Muscle of leg (tissue), 11 donors: ENCODE results near the gene CD48. TPM values are rescaled to one million over a fixed set of nuclear protein-coding genes. Genes with fewer than 3 reads are reported as not detected.
A peak's percentile ranks its signal among the peaks of the same experiment; 100 is the strongest.
"Not testable (repeated sequence)": the region's sequence is repeated elsewhere in the genome, so short reads cannot be mapped to it uniquely, and the experiment has no call there.

Source experiments
- DNase-seq: peaks from one replicate; pipeline ENCODE4 v3.0.0; 2013
- H3K27ac ChIP-seq: one replicate; pipeline ENCODE4 v1.5.1; 2013; ENCODE audit warnings: mild to moderate bottlenecking, low read length, control low read depth
- H3K27me3 ChIP-seq: one replicate; pipeline ENCODE4 v1.6.1; 2013; ENCODE audit warnings: low read length; ENCODE audit not compliant: control insufficient read depth, insufficient read depth
- H3K36me3 ChIP-seq: one replicate; pipeline ENCODE4 v1.6.1; 2013; ENCODE audit warnings: low read length; ENCODE audit not compliant: control insufficient read depth, insufficient read depth
- H3K4me1 ChIP-seq: one replicate; pipeline ENCODE4 v1.6.1; 2013; ENCODE audit warnings: low read length; ENCODE audit not compliant: control insufficient read depth, insufficient read depth
- H3K4me3 ChIP-seq: one replicate; pipeline ENCODE4 v1.5.1; 2013; ENCODE audit warnings: low read length, control low read depth
- H3K9me3 ChIP-seq: replicated peaks from 2 replicates; pipeline ENCODE4 v1.6.1; 2013; ENCODE audit warnings: low read depth, low read length; ENCODE audit not compliant: control insufficient read depth
- WGBS: methylation state at CpG from one replicate; pipeline ENCODE4 v1.1.5; 2013; ENCODE audit warnings: missing lambda C conversion rate; ENCODE audit not compliant: insufficient coverage; 5-methylcytosine and 5-hydroxymethylcytosine counted together
- polyA plus RNA-seq, 8 donors: library from polyadenylated mRNA; unstranded; fragments of 120-200 nt; gene quantifications; one replicate each; pipeline versions ENCODE4 v1.2.1 to v1.2.3, GENCODE V29; 2013; ENCODE audit warnings: inconsistent platforms in 1 of 8, low replicate concordance in 1 of 8; ENCODE audit not compliant: insufficient read length in 8 of 8, insufficient read depth in 1 of 8
- total RNA-seq: library from RNA; stranded (reverse); fragments of 120-200 nt; gene quantifications from one replicate; pipeline ENCODE4 v1.2.4, GENCODE V29; 2013

The CD48 gene
- total and polyA plus RNA-seq, 9 donors: 1.1 to 2.0 (median 1.3) TPM

- H3K36me3 ChIP-seq: no peaks in the 10 kb centered on the region
- H3K9me3 ChIP-seq: no peaks in the 10 kb centered on the region
- H3K27me3 ChIP-seq: peaks cover 2% of the 10 kb centered on the region
- H3K27ac ChIP-seq: no peak overlapping the region
- DNase-seq: peak; percentile 5
- H3K4me3 ChIP-seq: no peak overlapping the region
- no peaks in the 10 kb centered on the region for H3K4me1 ChIP-seq
- WGBS: 60% methylated on average over 2 of the region's 8 CpGs
Measured at GRCh38 chr1:160742428-160743127, 31.0 kb upstream of the CD48 start.

- no peaks in the 10 kb centered on the region for H3K9me3 ChIP-seq
- H3K36me3 ChIP-seq: no peaks in the 10 kb centered on the region
- WGBS: no CpG with 5 or more reads among the region's 5 CpGs
- no peak overlapping the region for H3K4me3 ChIP-seq
- no peaks in the 10 kb centered on the region for H3K4me1 ChIP-seq
- DNase-seq: no peak
- H3K27ac ChIP-seq: no peak overlapping the region
- peaks cover 2% of the 10 kb centered on the region for H3K27me3 ChIP-seq
Measured at GRCh38 chr1:160741612-160742348, 30.2 kb upstream of the CD48 start.

DNA sequence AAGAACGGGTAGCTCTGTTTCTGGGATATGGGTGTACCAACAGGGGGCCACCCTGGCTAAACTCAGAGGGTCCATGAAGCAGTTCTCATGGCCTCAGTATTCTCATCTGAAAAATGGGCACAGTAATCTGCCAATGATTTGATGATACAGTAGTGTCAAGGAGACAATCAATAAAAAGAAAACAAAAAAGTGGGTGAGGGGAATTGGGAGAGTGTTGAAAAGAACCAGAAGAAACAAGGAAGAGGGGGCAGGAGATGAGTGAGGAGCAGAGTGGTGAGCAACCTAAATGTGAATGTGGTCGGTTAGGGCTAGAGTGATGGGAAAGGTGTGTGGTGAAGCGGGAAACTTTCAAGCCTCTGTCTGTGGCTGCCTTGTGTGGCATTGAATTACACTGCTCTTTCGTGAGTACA lies 29.5 kb upstream of the CD48 start:
- Histone ChIP-seq H3K9me3 (no peaks in the 10 kb centered on the region), H3K27me3 (peaks cover 2% of the 10 kb centered on the region), H3K27ac (no peak overlapping the region), H3K4me1 (no peaks in the 10 kb centered on the region), H3K4me3 (no peak overlapping the region), H3K36me3 (no peaks in the 10 kb centered on the region)
- WGBS: 97% methylated on average over 3 of the region's 4 CpGs
- no peak for DNase-seq

DNA sequence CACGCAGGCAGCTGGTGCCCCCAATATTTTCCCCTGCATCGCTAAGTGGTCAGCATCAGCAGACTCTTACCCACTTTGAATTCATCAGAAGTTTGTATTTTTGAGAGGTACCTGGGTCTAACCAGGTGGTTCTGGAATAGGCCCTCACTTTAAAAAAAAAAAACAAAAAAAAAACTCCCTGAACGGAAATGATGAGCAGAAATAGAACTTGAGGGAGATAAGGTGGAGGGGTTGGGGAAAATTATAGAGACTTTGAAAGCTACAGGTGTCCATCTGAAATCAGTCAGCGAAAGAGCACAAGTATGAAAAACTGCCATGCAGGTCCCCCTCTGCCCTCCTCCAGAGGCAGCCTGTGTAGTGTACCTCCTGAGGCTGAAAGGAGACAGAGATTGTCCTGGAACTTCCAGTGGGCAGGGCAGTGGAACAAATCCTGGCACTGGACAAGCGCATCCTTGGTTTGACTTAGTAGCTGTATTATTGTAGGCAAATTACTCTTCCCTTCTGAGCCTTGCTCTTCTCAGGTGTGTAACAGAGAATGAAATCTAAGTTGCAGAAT lies 28.6 kb upstream of the CD48 start:
- Histone ChIP-seq H3K9me3 (no peaks in the 10 kb centered on the region), H3K27me3 (peaks cover 2% of the 10 kb centered on the region), H3K27ac (no peak overlapping the region), H3K36me3 (no peaks in the 10 kb centered on the region), H3K4me1 (no peaks in the 10 kb centered on the region), H3K4me3 (peak overlapping the region; percentile 7)
- 100% methylated on average over 1 of the region's 5 CpGs for WGBS
- no peak for DNase-seq

GRCh38 chr1:160739098-160739511 lies 27.5 kb upstream of the CD48 start, which contains the start of gene SLAMF7:
Gene SLAMF7, plus strand, starts transcription at chr1:160739247. Its CDS starts 55 bp downstream, at chr1:160739302.
- H3K27me3 ChIP-seq: peaks cover 2% of the 10 kb centered on the region
- H3K4me3 ChIP-seq: peak within 1 kb of the TSS; percentile 7
- H3K4me1 ChIP-seq: no peaks in the 10 kb centered on the region
- 77% methylated on average over 2 of the region's 5 CpGs for WGBS
- peak; percentile 16 for DNase-seq
- H3K9me3 ChIP-seq: no peaks in the 10 kb centered on the region
- H3K36me3 ChIP-seq: no peaks in the 10 kb centered on the region
- H3K27ac ChIP-seq: no peak within 1 kb of the TSS

DNA sequence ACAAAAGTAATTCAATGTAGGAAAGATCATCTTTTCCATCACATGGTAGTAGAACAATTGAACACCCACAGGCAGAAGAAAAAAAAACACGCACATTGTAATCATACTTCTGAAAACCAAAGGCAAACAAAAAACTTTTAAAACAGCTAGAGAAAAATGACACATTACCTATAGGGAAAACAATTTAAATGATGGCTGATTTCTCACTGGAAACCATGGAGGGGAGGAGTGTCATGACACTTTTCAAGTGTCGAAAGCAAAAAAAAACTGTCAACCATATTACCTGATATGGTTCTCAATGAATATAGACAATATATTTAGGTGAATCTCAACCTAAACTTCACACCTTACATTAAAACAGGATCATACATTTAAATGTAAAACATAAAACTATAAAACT lies 26.6 kb upstream of the CD48 start:
- Histone ChIP-seq H3K4me3 (no peak overlapping the region), H3K4me1 (no peaks in the 10 kb centered on the region), H3K27me3 (peaks cover 2% of the 10 kb centered on the region), H3K36me3 (no peaks in the 10 kb centered on the region), H3K27ac (no peak overlapping the region), H3K9me3 (no peaks in the 10 kb centered on the region)
- DNase-seq: no peak
- WGBS: no CpG with 5 or more reads among the region's 2 CpGs

GRCh38 chr1:160734301-160734700 lies 22.7 kb upstream of the CD48 start:
- Histone ChIP-seq H3K9me3 (no peaks in the 10 kb centered on the region), H3K27me3 (no peaks in the 10 kb centered on the region), H3K4me3 (no peak overlapping the region), H3K27ac (no peak overlapping the region), H3K36me3 (no peaks in the 10 kb centered on the region), H3K4me1 (no peaks in the 10 kb centered on the region)
- DNase-seq: no peak

GRCh38 chr1:160733898-160734297 lies 22.3 kb upstream of the CD48 start:
- H3K27me3 ChIP-seq: no peaks in the 10 kb centered on the region
- H3K4me3 ChIP-seq: no peak overlapping the region
- H3K36me3 ChIP-seq: no peaks in the 10 kb centered on the region
- H3K9me3 ChIP-seq: no peaks in the 10 kb centered on the region
- DNase-seq: no peak
- H3K27ac ChIP-seq: no peak overlapping the region
- H3K4me1 ChIP-seq: no peaks in the 10 kb centered on the region

DNA sequence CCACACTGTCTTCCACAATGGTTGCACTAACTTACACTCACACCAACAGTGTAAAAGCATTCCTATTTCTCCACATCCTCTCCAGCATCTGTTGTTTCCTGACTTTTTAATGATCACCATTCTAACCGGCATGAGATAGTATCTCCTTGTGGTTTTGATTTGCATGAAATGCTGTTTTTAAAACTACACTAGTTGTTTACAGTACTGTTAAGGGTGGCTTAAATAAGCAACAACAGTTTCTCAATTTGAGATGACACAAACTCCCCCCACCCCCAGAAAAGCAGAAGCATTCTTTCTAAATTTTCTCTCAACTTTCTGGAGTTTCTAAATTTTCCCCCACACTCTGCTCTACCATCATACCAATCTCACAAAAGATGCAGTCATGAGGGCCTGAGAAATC lies 20.4 kb upstream of the CD48 start:
- no peaks in the 10 kb centered on the region for H3K4me1 ChIP-seq
- no peak overlapping the region for H3K27ac ChIP-seq
- no peak overlapping the region for H3K4me3 ChIP-seq
- no peaks in the 10 kb centered on the region for H3K27me3 ChIP-seq
- no peak for DNase-seq
- WGBS: no CpG with 5 or more reads among the region's 1 CpG
- H3K9me3 ChIP-seq: no peaks in the 10 kb centered on the region
- H3K36me3 ChIP-seq: no peaks in the 10 kb centered on the region

DNA sequence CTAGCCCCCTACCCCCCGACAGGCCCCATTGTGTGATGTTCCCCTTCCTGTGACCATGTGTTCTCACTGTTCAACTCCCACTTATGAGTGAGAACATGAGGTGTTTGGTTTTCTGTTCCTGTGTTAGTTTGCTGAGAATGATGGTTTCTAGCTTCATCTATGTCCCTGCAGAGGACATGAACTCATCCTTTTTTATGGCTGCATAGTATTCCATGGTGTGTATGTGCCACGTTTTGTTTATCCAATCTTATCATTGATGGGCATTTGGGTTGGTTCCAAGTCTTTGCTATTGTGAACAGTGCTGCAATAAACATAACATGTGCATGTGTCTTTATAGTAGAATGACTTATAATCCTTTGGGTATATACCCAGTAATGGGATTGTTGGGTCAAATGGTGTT lies 19.9 kb upstream of the CD48 start:
- H3K4me3 ChIP-seq, H3K36me3 ChIP-seq, H3K9me3 ChIP-seq, H3K27ac ChIP-seq, H3K4me1 ChIP-seq, H3K27me3 ChIP-seq, DNase-seq: not testable (repeated sequence)
- no CpG with 5 or more reads among the region's 2 CpGs for WGBS
